ENCODE results near the gene GNPDA2.

GNPDA2 gene

DNA sequence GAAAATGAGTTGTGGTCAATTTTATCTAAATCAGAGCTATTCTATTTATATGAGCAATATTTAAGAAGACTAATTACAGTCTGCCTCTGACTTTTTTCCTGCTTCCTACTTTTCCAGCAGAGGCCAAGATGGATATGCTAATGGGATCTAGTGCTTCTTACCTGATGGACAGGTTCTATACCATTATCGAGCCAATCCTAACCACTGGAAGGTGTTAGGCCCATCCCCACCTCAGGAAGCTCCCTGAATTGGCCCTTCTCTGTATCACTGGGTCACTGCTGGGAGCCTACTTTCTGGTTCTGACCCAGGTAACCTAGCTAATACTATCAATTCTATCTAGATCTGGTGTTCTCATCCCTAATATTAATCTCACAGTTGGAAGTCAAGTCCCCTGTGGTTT, 74.4 kb downstream of the GNPDA2 start:
- H3K4me3 ChIP-seq (ENCODE audit: low read depth, low read length): no peak overlapping the region
- H3K36me3 ChIP-seq (replicated peaks): no peaks in the 10 kb centered on the region
- DNase-seq: no peak
- TF ChIP-seq, protein P1, sequence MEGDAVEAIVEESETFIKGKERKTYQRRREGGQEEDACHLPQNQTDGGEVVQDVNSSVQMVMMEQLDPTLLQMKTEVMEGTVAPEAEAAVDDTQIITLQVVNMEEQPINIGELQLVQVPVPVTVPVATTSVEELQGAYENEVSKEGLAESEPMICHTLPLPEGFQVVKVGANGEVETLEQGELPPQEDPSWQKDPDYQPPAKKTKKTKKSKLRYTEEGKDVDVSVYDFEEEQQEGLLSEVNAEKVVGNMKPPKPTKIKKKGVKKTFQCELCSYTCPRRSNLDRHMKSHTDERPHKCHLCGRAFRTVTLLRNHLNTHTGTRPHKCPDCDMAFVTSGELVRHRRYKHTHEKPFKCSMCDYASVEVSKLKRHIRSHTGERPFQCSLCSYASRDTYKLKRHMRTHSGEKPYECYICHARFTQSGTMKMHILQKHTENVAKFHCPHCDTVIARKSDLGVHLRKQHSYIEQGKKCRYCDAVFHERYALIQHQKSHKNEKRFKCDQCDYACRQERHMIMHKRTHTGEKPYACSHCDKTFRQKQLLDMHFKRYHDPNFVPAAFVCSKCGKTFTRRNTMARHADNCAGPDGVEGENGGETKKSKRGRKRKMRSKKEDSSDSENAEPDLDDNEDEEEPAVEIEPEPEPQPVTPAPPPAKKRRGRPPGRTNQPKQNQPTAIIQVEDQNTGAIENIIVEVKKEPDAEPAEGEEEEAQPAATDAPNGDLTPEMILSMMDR (IDR thresholded peaks at IDR 0.05; ENCODE audit: low read depth, low read length, missing control alignments): no peak
- no peaks in the 10 kb centered on the region for H3K27me3 ChIP-seq (replicated peaks)
- in situ Hi-C loops (cut with HindIII; ENCODE audit: low pct_ligation_motif_present, low sequenced_read_pairs): no loop called here
- no peak overlapping the region for H3K27ac ChIP-seq

All from brain microvascular endothelial cell (primary cell).